K562 (cell line): ENCODE results near the gene ZBTB44.

ENCODE experiments used
- CBX3 ChIP-seq, 2 experiments: IDR thresholded peaks; 1 replicate in 1 of 2; 2 replicates in 1 of 2; pipeline ENCODE4 v1.6.1; 2012; ENCODE audit warnings: inconsistent platforms in 2 of 2, low read length in 2 of 2, borderline replicate concordance in 1 of 2, control low read depth in 1 of 2
- CTCF ChIP-seq, 3 experiments: IDR thresholded peaks in 2 of 3; conservative IDR thresholded peaks in 1 of 3; 2 replicates each; pipeline ENCODE4 v1.5.1; 2011 to 2012; ENCODE audit warnings: low read length in 3 of 3, mild to moderate bottlenecking in 3 of 3, control low read depth in 2 of 3, improper control_type of control experiment in 1 of 3, inconsistent platforms in 1 of 3, low read depth in 1 of 3, mixed read lengths in 1 of 3, moderate library complexity in 1 of 3; ENCODE audit not compliant: insufficient read depth in 2 of 3
- E4F1 ChIP-seq: fragments of 250-450 bp; sonication (Bioruptor Pico); IDR thresholded peaks from 2 replicates; pipeline ENCODE4 v1.5.0; 2021; ENCODE audit warnings: mild to moderate bottlenecking, borderline replicate concordance
- MEIS2 ChIP-seq: fragments of 450-650 bp; IDR thresholded peaks from 2 replicates; pipeline ENCODE4 v1.6.1; 2014; ENCODE audit warnings: mild to moderate bottlenecking; ENCODE audit not compliant: partially characterized antibody
- NFIC ChIP-seq: fragments of 450-650 bp; IDR thresholded peaks from 2 replicates; pipeline ENCODE4 v1.6.1; 2017; ENCODE audit warnings: mild to moderate bottlenecking, inconsistent platforms
- SMAD3 ChIP-seq: fragments of 450-650 bp; formaldehyde crosslinking; conservative IDR thresholded peaks from 2 replicates; pipeline ENCODE4 v1.4.0; 2020; ENCODE audit warnings: mild to moderate bottlenecking
- SMARCA4 ChIP-seq: fragments of 450-650 bp; IDR thresholded peaks from 2 replicates; pipeline ENCODE4 v1.6.1; 2016
- TBL1XR1 ChIP-seq, 2 experiments: IDR thresholded peaks; 2 replicates each; pipeline ENCODE4 v1.6.1; 2012; ENCODE audit warnings: improper control_type of control experiment in 2 of 2, low read length in 2 of 2, mild to moderate bottlenecking in 1 of 2
- TBP ChIP-seq: optimal IDR thresholded peaks from 2 replicates; pipeline ENCODE3; 2011; ENCODE audit warnings: low read depth, low read length, improper control_type of control experiment
- ZNF384 ChIP-seq: IDR thresholded peaks from 2 replicates; pipeline ENCODE4 v1.6.1; 2012; ENCODE audit warnings: low read depth, low read length, improper control_type of control experiment
- TF ChIP-seq, protein P1 (sequence below): sonication (generic); formaldehyde crosslinking; IDR thresholded peaks from 2 replicates; pipeline ENCODE4 v1.8.0; 2022; ENCODE audit warnings: missing genetic modification reagents, mild to moderate bottlenecking, borderline replicate concordance
- TF ChIP-seq, protein P2 (sequence below), 2 experiments: fragments of 450-650 bp; IDR thresholded peaks; 2 replicates each; pipeline ENCODE4 v1.6.1; 2016

- no peak for TF ChIP-seq CTCF (IDR thresholded peaks at IDR 0.05 in 2 of 3, conservative IDR thresholded peaks at IDR 0.05 in 1 of 3; ENCODE audit: insufficient read depth in 2 of 3, low read depth in 1 of 3, low read length in 3 of 3)
- TF ChIP-seq SMARCA4 = no peak
- no peak for TF ChIP-seq MEIS2
- no peak for TF ChIP-seq ZNF384
- TF ChIP-seq, protein P1, sequence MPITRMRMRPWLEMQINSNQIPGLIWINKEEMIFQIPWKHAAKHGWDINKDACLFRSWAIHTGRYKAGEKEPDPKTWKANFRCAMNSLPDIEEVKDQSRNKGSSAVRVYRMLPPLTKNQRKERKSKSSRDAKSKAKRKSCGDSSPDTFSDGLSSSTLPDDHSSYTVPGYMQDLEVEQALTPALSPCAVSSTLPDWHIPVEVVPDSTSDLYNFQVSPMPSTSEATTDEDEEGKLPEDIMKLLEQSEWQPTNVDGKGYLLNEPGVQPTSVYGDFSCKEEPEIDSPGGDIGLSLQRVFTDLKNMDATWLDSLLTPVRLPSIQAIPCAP (CRISPR knock-in tag) = no peak
- TF ChIP-seq TBL1XR1 (IDR thresholded peaks at IDR 0.05; ENCODE audit: low read length in 2 of 2) = no peak
- no peak for TF ChIP-seq E4F1 (CRISPR knock-in tag)
- no peak for TF ChIP-seq CBX3 (IDR thresholded peaks at IDR 0.05; ENCODE audit: borderline replicate concordance in 1 of 2, low read length in 2 of 2)
- no peak for TF ChIP-seq TBP
- no peak for TF ChIP-seq SMAD3 (CRISPR knock-in tag)
- TF ChIP-seq, protein P2, sequence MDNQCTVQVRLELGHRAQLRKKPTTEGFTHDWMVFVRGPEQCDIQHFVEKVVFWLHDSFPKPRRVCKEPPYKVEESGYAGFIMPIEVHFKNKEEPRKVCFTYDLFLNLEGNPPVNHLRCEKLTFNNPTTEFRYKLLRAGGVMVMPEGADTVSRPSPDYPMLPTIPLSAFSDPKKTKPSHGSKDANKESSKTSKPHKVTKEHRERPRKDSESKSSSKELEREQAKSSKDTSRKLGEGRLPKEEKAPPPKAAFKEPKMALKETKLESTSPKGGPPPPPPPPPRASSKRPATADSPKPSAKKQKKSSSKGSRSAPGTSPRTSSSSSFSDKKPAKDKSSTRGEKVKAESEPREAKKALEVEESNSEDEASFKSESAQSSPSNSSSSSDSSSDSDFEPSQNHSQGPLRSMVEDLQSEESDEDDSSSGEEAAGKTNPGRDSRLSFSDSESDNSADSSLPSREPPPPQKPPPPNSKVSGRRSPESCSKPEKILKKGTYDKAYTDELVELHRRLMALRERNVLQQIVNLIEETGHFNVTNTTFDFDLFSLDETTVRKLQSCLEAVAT (IDR thresholded peaks at IDR 0.05) = no peak
- TF ChIP-seq NFIC = no peak
Observed at GRCh38 chr11:130199792-130200191, 114.9 kb downstream of the ZBTB44 start.
